K562 (cell line): ENCODE data around the gene NR6A1. TPM values are rescaled to one million over a fixed set of nuclear protein-coding genes. Genes with fewer than 3 reads are reported as not detected.

Source experiments
- ATAC-seq: fragments of 200-7000 bp; cut with Tn5 transposase; 3 replicates; pipeline ENCODE4 v1.9.1; 2020; ENCODE audit warnings: moderate library complexity
- Bru-seq: library from RNA; stranded (reverse); fragments of 400-500 nt; gene quantifications from one replicate; lab custom pipeline; 2021; lab: Mats Ljungman, UMichigan
- BruChase-seq, 2 experiments: library from RNA; stranded (reverse); fragments of 400-500 nt; gene quantifications; one replicate each; lab custom pipeline; 2021; lab: Mats Ljungman, UMichigan
- BruUV-seq: library from RNA; stranded (reverse); fragments of 400-500 nt; replicated peaks from 2 replicates; lab custom pipeline; 2021; lab: Mats Ljungman, UMichigan
- CTCF ChIA-PET: fragments of 300-600 bp; formaldehyde crosslinking; extraction: SDS; loops from one replicate; lab custom pipeline; 2021; ENCODE audit warnings: low intra/inter-chr PET ratio; lab: Yijun Ruan, JAX
- POLR2A ChIA-PET: fragments of 300-600, 350-650 bp; sonication (Branson Sonifier 250); formaldehyde crosslinking; extraction: SDS; loops from one replicate; lab custom pipeline; 2021; ENCODE audit warnings: antibody characterized with exemption, inconsistent platforms; lab: Yijun Ruan, JAX
- DNase-seq, 4 experiments: peaks; one replicate each; pipeline versions ENCODE4 v3.0.0 to v3.0.0-alpha.2; 2011 to 2018; ENCODE audit warnings: low spot score in 3 of 4, mixed read lengths in 3 of 4; ENCODE audit errors: extremely low read depth in 1 of 4
- FAIRE-seq: peaks from 2 replicates; lab custom pipeline; 2011; peaks lifted over from hg19 to GRCh38; lab: Jason Lieb, UNC
- H2AFZ ChIP-seq: 2 replicates; pipeline ENCODE4 v1.6.0; 2011; ENCODE audit warnings: low read depth, low read length, control low read depth, inconsistent platforms
- H3K27ac ChIP-seq: fragments of 200-600 bp; 3 replicates; pipeline ENCODE4 v1.8.0; 2011; ENCODE audit warnings: low read depth, mild to moderate bottlenecking, control low read depth, inconsistent platforms, low read length, moderate library complexity, mixed read lengths; ENCODE audit errors: extremely low read depth
- H3K27me3 ChIP-seq, 2 experiments: fragments of 300-600 bp in 1 of 2; 2 replicates in 1 of 2; 3 replicates in 1 of 2; pipeline versions ENCODE4 v1.6.0 to v1.8.0; 2011; ENCODE audit warnings: inconsistent platforms in 2 of 2, low read length in 2 of 2, mild to moderate bottlenecking in 1 of 2, mixed read lengths in 1 of 2, moderate library complexity in 1 of 2; ENCODE audit not compliant: control insufficient read depth in 2 of 2, insufficient read depth in 2 of 2
- H3K36me3 ChIP-seq: fragments of 300-600 bp; 3 replicates; pipeline ENCODE4 v1.8.0; 2011; ENCODE audit warnings: mild to moderate bottlenecking, low read length, inconsistent platforms; ENCODE audit not compliant: control insufficient read depth, insufficient read depth
- H3K4me1 ChIP-seq, 2 experiments: fragments of 200-600 bp in 1 of 2; replicated peaks in 1 of 2; 2 replicates in 1 of 2; 3 replicates in 1 of 2; pipeline versions ENCODE4 v1.5.1 to v1.8.0; 2011; ENCODE audit warnings: inconsistent platforms in 2 of 2, low read length in 2 of 2, mild to moderate bottlenecking in 1 of 2, mixed read lengths in 1 of 2, moderate library complexity in 1 of 2; ENCODE audit not compliant: control insufficient read depth in 2 of 2, insufficient read depth in 2 of 2
- H3K4me2 ChIP-seq: 2 replicates; pipeline ENCODE4 v1.6.1; 2011; ENCODE audit warnings: low read length, control low read depth, inconsistent platforms, mixed read lengths; ENCODE audit not compliant: insufficient read depth
- H3K4me3 ChIP-seq: fragments of 200-600 bp; sonication (generic), shearing (Covaris generic); 2 replicates; pipeline ENCODE4 v1.5.1; 2016; ENCODE audit warnings: control low read depth, inconsistent platforms
- H3K79me2 ChIP-seq: fragments of 200-600 bp; 3 replicates; pipeline ENCODE4 v1.8.0; 2011; ENCODE audit warnings: low read length, inconsistent platforms; ENCODE audit not compliant: control insufficient read depth, insufficient read depth
- H3K9ac ChIP-seq, 2 experiments: 2 replicates each; pipeline versions ENCODE4 v1.6.0 to v1.6.1; 2011; ENCODE audit warnings: low read depth in 2 of 2, low read length in 2 of 2, control low read depth in 1 of 2, inconsistent platforms in 1 of 2, mild to moderate bottlenecking in 1 of 2, mixed read lengths in 1 of 2; ENCODE audit not compliant: insufficient read depth in 1 of 2
- H3K9me1 ChIP-seq: one replicate; pipeline ENCODE4 v1.6.0; 2011; ENCODE audit warnings: inconsistent platforms, mild to moderate bottlenecking, low read length, moderate library complexity; ENCODE audit not compliant: control insufficient read depth, insufficient read depth
- H3K9me3 ChIP-seq: replicated peaks from 2 replicates; pipeline ENCODE4 v1.5.1; 2011; ENCODE audit warnings: low read depth, low read length, inconsistent platforms; ENCODE audit not compliant: control insufficient read depth, insufficient read depth
- H4K20me1 ChIP-seq: replicated peaks from 2 replicates; pipeline ENCODE4 v1.6.1; 2011; ENCODE audit warnings: low read length, inconsistent platforms, mixed read lengths; ENCODE audit not compliant: control insufficient read depth, insufficient read depth
- COPS2 ChIP-seq: fragments of 450-650 bp; conservative IDR thresholded peaks from 2 replicates; pipeline ENCODE4 v1.6.1; 2016; ENCODE audit warnings: mild to moderate bottlenecking, moderate library complexity
- ESRRB ChIP-seq: fragments of 250-450 bp; sonication (Bioruptor Pico); IDR thresholded peaks from 2 replicates; pipeline ENCODE4 v1.5.0; 2020; ENCODE audit warnings: mild to moderate bottlenecking, moderate library complexity, borderline replicate concordance
- HDGF ChIP-seq: fragments of 450-650 bp; IDR thresholded peaks from 2 replicates; pipeline ENCODE4 v1.6.1; 2016
- HNRNPH1 ChIP-seq: fragments of 200-400 bp; formaldehyde crosslinking; optimal IDR thresholded peaks from 2 replicates; pipeline ENCODE3; 2017; ENCODE audit warnings: low read depth, mild to moderate bottlenecking, low read length, moderate library complexity
- KHSRP ChIP-seq: fragments of 450-650 bp; IDR thresholded peaks from 2 replicates; pipeline ENCODE4 v1.6.1; 2017
- NBN ChIP-seq: fragments of 450-650 bp; IDR thresholded peaks from 2 replicates; pipeline ENCODE4 v1.6.1; 2016; ENCODE audit warnings: low read depth, mild to moderate bottlenecking
- NR2C1 ChIP-seq, 2 experiments: fragments of 450-650 bp; IDR thresholded peaks; 2 replicates each; pipeline ENCODE4 v1.6.1; 2017; ENCODE audit warnings: mild to moderate bottlenecking in 2 of 2, antibody characterized with exemption in 1 of 2, inconsistent platforms in 1 of 2, missing compliant biosample characterization in 1 of 2, missing genetic modification characterization in 1 of 2
- POLR2A ChIP-seq: fragments of 450-650 bp; conservative IDR thresholded peaks from 2 replicates; pipeline ENCODE4 v1.6.1; 2016
- PRPF4 ChIP-seq: fragments of 200-400 bp; formaldehyde crosslinking; IDR thresholded peaks from one replicate; pipeline ENCODE4 v1.6.1; 2017; ENCODE audit warnings: low read length, low read depth, mild to moderate bottlenecking; ENCODE audit not compliant: insufficient read depth, poor library complexity, severe bottlenecking
- RBM14 ChIP-seq: fragments of 200-400 bp; formaldehyde crosslinking; IDR thresholded peaks from 2 replicates; pipeline ENCODE4 v1.6.1; 2018; ENCODE audit warnings: low read depth, mild to moderate bottlenecking, low read length, moderate library complexity, borderline replicate concordance; ENCODE audit not compliant: insufficient read depth
- RNF2 ChIP-seq: sonication (generic); IDR thresholded peaks from 2 replicates; pipeline ENCODE4 v1.6.1; 2016
- SREBF1 ChIP-seq: fragments of 150-350 bp; IDR thresholded peaks from 2 replicates; pipeline ENCODE4 v1.6.1; 2014; ENCODE audit warnings: antibody characterized with exemption, low read depth, low read length, borderline replicate concordance
- THRB ChIP-seq: fragments of 450-650 bp; formaldehyde crosslinking; conservative IDR thresholded peaks from 2 replicates; pipeline ENCODE4 v1.4.0; 2022; ENCODE audit warnings: mild to moderate bottlenecking, missing genetic modification characterization
- ZNF146 ChIP-seq: IDR thresholded peaks from one replicate; pipeline ENCODE4 v1.6.1; 2018; ENCODE audit warnings: missing compliant biosample characterization; ENCODE audit not compliant: unreplicated experiment
- ZNF347 ChIP-seq: fragments of 450-650 bp; formaldehyde crosslinking; IDR thresholded peaks from 2 replicates; pipeline ENCODE4 v1.4.0; 2020; ENCODE audit warnings: low read depth, mild to moderate bottlenecking, moderate library complexity
- ZNF436 ChIP-seq: fragments of 250-450, 450-650 bp; sonication (Bioruptor Pico); formaldehyde crosslinking; IDR thresholded peaks from 2 replicates; pipeline ENCODE4 v1.7.0; 2020; ENCODE audit warnings: mild to moderate bottlenecking
- WGBS: fragments of 100-300 bp; shearing (Covaris generic); methylation state at CpG from one replicate; pipeline ENCODE4 v1.1.6; 2016; ENCODE audit warnings: low coverage, mixed read lengths; ENCODE audit not compliant: insufficient coverage; ENCODE audit errors: missing lambda C conversion rate; 5-methylcytosine and 5-hydroxymethylcytosine counted together
- in situ Hi-C: fragments of 300-500 bp; cut with MboI; formaldehyde crosslinking; loops from 4 replicates; pipeline ENCODE4 v1.15.0; 2018; ENCODE audit warnings: inconsistent platforms, mixed read lengths
- intact Hi-C: fragments of 100-400 bp; cut with micrococcal nuclease; formaldehyde crosslinking; loops from 2 replicates; pipeline ENCODE4 v1.14.2; 2022
- long read RNA-seq, 3 experiments: library from polyadenylated mRNA in 2 of 3; library from RNA in 1 of 3; unstranded in 2 of 3; stranded (forward) in 1 of 3; transcript quantifications; one replicate each; pipeline ENCODE4 v2.0.0, GENCODE V29; 2019 to 2022
- polyA minus RNA-seq, 3 experiments: library from RNA; depleted of rRNA, polyadenylated mRNA; stranded (reverse); fragments of >200 nt; gene quantifications; 2 replicates each; pipeline ENCODE4 v1.2.3, GENCODE V29; 2011
- polyA plus RNA-seq, 8 experiments: library from polyadenylated mRNA; depleted of rRNA in 4 of 8; stranded (reverse) in 5 of 8; unstranded in 3 of 8; fragments of >200 nt; fragmentation: Nextera tagmentation in 2 of 8; fragmentation: Illumina TruSeq in 1 of 8; extraction: Ambion mirVana in 2 of 8; extraction: Trizol in 1 of 8; gene quantifications; 2 replicates each; pipeline versions ENCODE4 v1.2.1 to v1.2.3, GENCODE V29; 2011 to 2014; ENCODE audit warnings: inconsistent platforms in 1 of 8, missing spikeins in 1 of 8
- total RNA-seq, 7 experiments: library from RNA; depleted of rRNA in 6 of 7; stranded (reverse); fragments of >200 nt in 6 of 7; fragmentation: Illumina TruSeq in 2 of 7; extraction: Trizol in 2 of 7; gene quantifications; 2 replicates each; pipeline versions ENCODE4 v1.2.1 to v1.2.3, GENCODE V29; 2011 to 2021; ENCODE audit warnings: low replicate concordance in 1 of 7

NR6A1 gene
- 38.8 and 43.3 TPM in 2 replicates for total RNA-seq (2011; cell fraction: chromatin; rRNA removed; ENCODE audit: low replicate concordance)
- total RNA-seq (2011; cell fraction: nucleolus; rRNA removed): 19.2 and 20.5 TPM in 2 replicates
- total RNA-seq (2011; cell fraction: nucleoplasm; rRNA removed): 26.0 and 37.2 TPM in 2 replicates
- 23.0 and 34.5 TPM in 2 replicates for total RNA-seq (2014; rRNA removed)
- 34.9 and 36.5 TPM in 2 replicates for total RNA-seq (2014; rRNA removed; fragmentation: Illumina TruSeq; extraction: Trizol)
- total RNA-seq (2015; rRNA removed; fragmentation: Illumina TruSeq; extraction: Trizol): 36.5 and 38.7 TPM in 2 replicates
- 55.4 and 56.7 TPM in 2 replicates for total RNA-seq (2021)
- 32.7 and 36.6 TPM in 2 replicates for polyA plus RNA-seq (2011; rRNA removed)
- polyA plus RNA-seq (2011; cell fraction: cytosol; rRNA removed): 25.5 and 31.6 TPM in 2 replicates
- polyA plus RNA-seq (2011; cell fraction: nucleus; rRNA removed): 24.6 and 25.2 TPM in 2 replicates
- polyA plus RNA-seq (2012): 10.4 and 15.9 TPM in 2 replicates
- polyA plus RNA-seq (2014; fragmentation: Illumina TruSeq; extraction: Trizol): 24.5 and 28.3 TPM in 2 replicates
- polyA plus RNA-seq (2014; fragmentation: Nextera tagmentation; extraction: Ambion mirVana): 10 to 100 TPM in 1 of 2 experiments, 1 to 10 TPM in 1; 9.7 to 17.7 TPM
- 16.6 and 17.8 TPM in 2 replicates for polyA plus RNA-seq (2014; rRNA removed)
- 84.3 and 92.2 TPM in 2 replicates for polyA minus RNA-seq (2011; rRNA and poly(A)+ RNA removed)
- 47.1 and 52.4 TPM in 2 replicates for polyA minus RNA-seq (2011; cell fraction: cytosol; rRNA and poly(A)+ RNA removed)
- polyA minus RNA-seq (2011; cell fraction: nucleus; rRNA and poly(A)+ RNA removed): 12.0 and 20.3 TPM in 2 replicates
- percentile 82 among the genes with signal in this experiment for Bru-seq, nascent RNA
- BruChase-seq, experiment 1, labeled RNA remaining after a 2-hour chase: percentile 84 among the genes with signal in this experiment
- BruChase-seq, experiment 2, labeled RNA remaining after a 6-hour chase: percentile 83 among the genes with signal in this experiment
- long read RNA-seq, experiment 1, full-length matches to known transcripts: 5 of 106 reads
- long read RNA-seq, experiment 1, partial matches to known transcripts: 3 of 106 reads
- long read RNA-seq, experiment 1, other reads (novel, unspliced or antisense): 98 of 106 reads
- long read RNA-seq, experiment 2, full-length matches to known transcripts: 1 of 13 reads
- long read RNA-seq, experiment 2, partial matches to known transcripts: 0 of 13 reads
- long read RNA-seq, experiment 2, other reads (novel, unspliced or antisense): 12 of 13 reads
- long read RNA-seq, experiment 3, partial matches to known transcripts: 0 of 35 reads
- long read RNA-seq, experiment 3, other reads (novel, unspliced or antisense): 34 of 35 reads

- Histone ChIP-seq H3K9ac (peak within 1 kb of the TSS; percentile 81 to 94), H3K4me2 (peak within 1 kb of the TSS; percentile 81), H3K4me1 (peaks cover 11 to 14% of the 10 kb centered on the region in 2 experiments), H4K20me1 (peaks cover 6% of the 10 kb centered on the region; the same call in 1 of the 2 replicates), H3K4me3 (peak within 1 kb of the TSS; percentile 48), H3K79me2 (peaks cover 46% of the 10 kb centered on the region), H3K36me3 (0 out of 3 replicates have a peak, but pooled peaks cover 2% of the 10 kb centered on the region), H3K9me3 (no peaks in the 10 kb centered on the region), H3K27me3 (no peaks in the 10 kb centered on the region), H2AFZ (peak within 1 kb of the TSS; percentile 99), H3K9me1 (no peaks in the 10 kb centered on the region), H3K27ac (peak within 1 kb of the TSS; percentile 93)
- in situ Hi-C loops (loop anchor here (5.0 kb wide), 2 partner anchors 81 to 601 kb away; partner anchors contain the start of gene WDR38), intact Hi-C loops (loop anchor here (2.0 kb wide), 1 partner anchor 154 kb away; no protein-coding TSS in a partner anchor)
- no TSS peak for BruUV-seq
- CTCF ChIA-PET: interaction anchor here (0.6 to 6.7 kb wide), 8 partner anchors 77 to 1722 kb away, joined by 3 to 209 read pairs (median 4); partner anchors contain the start of gene WDR38
- POLR2A ChIA-PET: interaction anchor here (0.6 to 7.7 kb wide), 10 partner anchors 9 to 601 kb away, joined by 3 to 64 read pairs (median 4); partner anchors contain the start of genes ARPC5L, RPL35 and WDR38
- FAIRE-seq: peak; percentile 93
- under 1% methylated on average over 60 of the region's 82 CpGs for WGBS
- DNase-seq: peak; percentile 95 to 98 (median 96)
- peak; percentile 86 for ATAC-seq
- TF ChIP-seq ZNF436 (CRISPR knock-in tag) (no peak), RNF2 (peak; percentile 83), POLR2A (peak; percentile 60), COPS2 (no peak), PRPF4 (no peak), ZNF146 (CRISPR knock-in tag) (no peak), HDGF (no peak), ESRRB (CRISPR knock-in tag) (no peak), ZNF347 (CRISPR knock-in tag) (no peak), NR2C1 (IDR thresholded peaks at IDR 0.05) (peak; percentile 59; the same call in 1 of the 2 replicates), NR2C1 (tag; IDR thresholded peaks at IDR 0.05) (peak; percentile 44), RBM14 (no peak), SREBF1 (peak; percentile 89), THRB (CRISPR knock-in tag) (no peak; the same call in 1 of the 2 replicates), NBN (no peak), HNRNPH1 (no peak), KHSRP (no peak)
Measured at GRCh38 chr9:124771021-124771866, at the start of gene NR6A1. TSS of gene NR6A1 (minus strand) at chr9:124771311.
